Activated naive CD4-positive, alpha-beta T cell treated with Interleukin-2 at 50 U/mL for 16 hours (primary cell): ENCODE results near the gene PCDHGA3.
"Not testable (repeated sequence)": the region's sequence is repeated elsewhere in the genome, so short reads cannot be mapped to it uniquely, and the experiment has no call there.

Experiments used
- DNase-seq: peaks from one replicate; pipeline ENCODE4 v3.0.0-alpha.2; 2020

Gene PCDHGA3

DNA sequence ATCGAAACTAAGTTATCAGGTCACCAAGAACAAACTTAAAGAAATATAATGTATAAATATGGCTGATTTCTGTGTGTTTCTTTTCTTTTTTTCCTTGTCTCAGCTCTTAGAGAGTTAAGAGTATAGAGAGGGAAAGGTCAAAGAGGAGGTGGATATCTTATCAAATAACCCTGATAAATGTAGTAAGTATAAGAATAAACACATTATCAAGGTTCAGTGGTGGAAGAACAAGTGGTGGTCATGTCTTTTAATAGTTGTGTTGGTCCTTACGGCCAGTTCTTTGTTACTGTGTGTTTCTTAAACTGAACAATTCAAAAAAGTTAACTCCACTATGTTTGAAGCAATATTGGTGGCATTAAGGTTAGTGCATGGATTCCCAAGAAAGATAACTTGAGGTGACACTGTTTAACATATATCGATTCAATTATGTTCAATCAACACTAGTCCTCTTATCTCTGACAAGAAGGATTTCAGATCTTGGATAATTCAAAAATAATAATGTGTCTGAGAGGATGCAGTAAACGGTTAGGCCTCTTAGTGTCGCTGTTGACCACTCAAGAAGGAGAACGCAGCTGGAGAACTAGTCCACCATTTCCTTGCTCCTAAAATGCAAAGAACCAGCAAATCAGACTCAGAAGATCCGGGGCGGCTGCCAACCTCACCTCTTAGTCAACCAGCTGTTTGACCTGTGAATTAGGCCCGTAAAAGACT is at the start of gene PCDHGA3:
Gene PCDHGA3 (plus strand): TSS at position 588 of the 711 bp plus-strand sequence. CDS start 205 bp downstream, outside the sequence.
- DNase-seq = no peak

DNA sequence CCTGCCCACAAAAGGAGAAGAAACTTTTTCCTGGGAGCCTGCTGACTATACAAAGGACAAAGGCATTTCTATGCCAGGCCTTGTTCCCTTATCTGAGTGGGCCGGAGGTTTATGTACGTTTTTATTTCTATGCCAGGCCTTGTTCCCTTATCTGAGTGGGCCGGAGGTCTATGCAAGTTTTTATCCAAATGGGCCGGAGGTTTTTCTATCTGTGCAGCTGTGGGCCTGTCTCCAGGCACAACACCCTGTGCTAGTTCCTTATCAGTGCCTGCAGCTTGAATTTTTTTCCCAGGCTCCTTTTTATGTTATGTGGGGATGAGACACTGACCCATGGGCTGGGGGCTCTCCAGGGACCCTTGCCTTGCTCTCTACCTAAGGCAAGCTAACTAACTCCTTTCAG is 45.3 kb upstream of the PCDHGA3 start:
- DNase-seq = no peak

DNA sequence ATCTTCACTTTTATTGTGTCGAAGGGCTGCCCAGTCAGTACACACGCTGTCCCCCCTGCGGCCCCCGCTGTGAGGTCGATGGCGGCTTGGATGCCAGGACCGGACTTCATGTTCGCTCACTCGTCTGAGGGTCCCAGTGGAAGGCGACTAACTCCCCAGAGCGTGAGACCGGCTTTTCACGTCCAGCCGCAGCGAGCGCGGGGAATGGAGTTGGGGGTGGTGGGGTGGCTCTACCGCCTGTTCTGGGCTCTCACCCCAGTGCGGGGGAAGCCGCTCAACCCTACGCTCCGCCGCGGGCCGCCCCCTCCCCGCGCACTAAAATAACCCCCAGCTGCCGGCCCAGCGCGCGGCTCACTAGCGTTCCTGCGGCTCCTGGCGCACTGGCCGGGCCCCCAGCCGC is 39.9 kb upstream of the PCDHGA3 start, which contains the start of gene SLC25A2:
Gene SLC25A2 (minus strand): TSS at position 294 of the 400 bp plus-strand sequence. CDS start 184 bp downstream, at position 110.
- no peak for DNase-seq

DNA sequence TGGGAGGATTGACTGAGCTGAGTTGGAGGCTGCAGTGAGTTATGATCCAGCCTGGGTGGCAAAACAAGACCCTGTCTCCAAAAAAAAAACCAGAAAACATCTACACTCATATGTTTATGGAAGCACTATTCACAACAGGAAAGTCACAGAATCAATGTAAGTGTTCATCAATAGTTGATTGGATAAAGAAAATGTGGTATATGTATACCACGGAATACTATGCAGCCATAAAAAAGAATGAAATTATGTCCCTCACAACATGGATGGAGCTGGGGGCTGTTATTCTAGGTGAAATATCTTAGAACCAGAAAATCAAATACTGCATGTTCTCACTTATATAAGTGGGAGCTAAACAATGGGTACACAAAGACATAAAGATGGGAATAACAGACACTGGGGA is 37.0 kb upstream of the PCDHGA3 start:
- DNase-seq = no peak

DNA sequence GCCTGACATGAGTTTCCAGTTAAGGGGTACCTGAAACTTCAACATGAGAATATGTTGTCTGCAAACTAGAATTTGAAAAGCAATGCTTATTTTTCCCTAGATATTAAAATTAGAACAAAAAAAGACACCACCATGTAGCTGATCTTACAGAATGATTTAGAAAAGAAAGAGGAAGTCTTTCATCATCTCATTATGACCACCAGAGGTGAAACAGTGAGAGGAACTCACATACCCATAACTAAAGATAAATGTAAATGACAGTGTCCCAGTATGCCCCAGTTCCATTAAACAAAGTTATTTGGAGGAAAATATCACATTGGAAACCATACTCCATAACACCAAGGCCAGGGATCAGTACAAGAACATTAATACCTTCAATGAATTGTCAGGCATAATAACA is 29.9 kb upstream of the PCDHGA3 start:
- no peak for DNase-seq

DNA sequence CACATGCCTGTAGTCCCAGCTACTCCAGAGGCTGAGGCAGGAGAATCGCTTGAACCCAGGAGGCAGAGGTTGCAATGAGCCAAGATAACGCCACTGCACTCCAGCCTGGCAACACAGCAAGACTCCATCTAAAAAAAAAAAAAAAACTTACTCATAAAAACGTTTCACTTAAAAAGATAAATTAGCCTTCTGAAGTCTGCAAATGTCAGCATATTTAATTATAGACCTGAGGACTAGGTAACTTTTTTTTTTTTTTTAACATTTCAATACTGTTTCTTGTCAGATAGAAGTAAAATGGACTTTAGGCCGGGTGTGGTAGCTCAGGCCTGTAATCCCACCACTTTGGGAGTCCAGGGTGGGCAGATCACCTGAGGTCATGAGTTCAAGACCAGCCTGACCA is 26.7 kb upstream of the PCDHGA3 start:
- DNase-seq = not testable (repeated sequence)

DNA sequence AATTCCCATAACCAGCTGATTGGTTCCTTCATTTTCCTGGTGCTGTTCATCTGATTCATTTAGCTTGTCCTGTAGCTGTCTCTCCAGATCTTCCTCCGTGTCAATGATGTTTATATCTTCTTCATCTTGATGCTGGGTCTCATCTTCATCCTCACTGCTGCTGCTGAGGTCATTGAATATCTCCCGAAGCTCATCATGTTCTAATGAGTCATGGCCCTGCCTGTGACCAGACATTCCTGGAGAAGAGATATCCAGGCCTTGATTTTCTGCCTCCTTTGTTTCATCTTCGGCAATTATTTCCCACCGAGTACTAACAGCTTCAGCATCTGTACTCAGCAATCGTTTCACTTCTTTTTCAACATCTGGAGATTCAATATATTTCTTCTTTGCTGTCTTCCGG is 24.4 kb upstream of the PCDHGA3 start:
- no peak for DNase-seq

DNA sequence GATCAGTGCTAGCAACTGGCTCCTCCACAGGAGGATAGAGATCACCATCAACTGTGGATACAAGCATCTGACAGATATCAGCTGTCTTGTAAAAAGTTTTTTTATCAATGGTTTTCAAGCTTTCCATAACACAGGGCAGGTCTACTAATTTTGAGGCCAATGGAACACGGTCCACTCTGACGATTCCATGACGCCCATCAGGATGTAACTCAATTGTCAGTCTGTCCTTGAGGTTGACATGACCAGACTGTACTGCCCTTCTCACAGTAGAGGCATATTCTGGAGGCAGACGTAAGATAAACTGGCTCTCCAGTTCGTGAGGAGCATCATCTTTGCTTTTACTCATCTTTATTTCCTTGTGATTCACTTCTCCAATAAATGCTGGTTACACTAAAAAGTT is 23.9 kb upstream of the PCDHGA3 start:
- no peak for DNase-seq

DNA sequence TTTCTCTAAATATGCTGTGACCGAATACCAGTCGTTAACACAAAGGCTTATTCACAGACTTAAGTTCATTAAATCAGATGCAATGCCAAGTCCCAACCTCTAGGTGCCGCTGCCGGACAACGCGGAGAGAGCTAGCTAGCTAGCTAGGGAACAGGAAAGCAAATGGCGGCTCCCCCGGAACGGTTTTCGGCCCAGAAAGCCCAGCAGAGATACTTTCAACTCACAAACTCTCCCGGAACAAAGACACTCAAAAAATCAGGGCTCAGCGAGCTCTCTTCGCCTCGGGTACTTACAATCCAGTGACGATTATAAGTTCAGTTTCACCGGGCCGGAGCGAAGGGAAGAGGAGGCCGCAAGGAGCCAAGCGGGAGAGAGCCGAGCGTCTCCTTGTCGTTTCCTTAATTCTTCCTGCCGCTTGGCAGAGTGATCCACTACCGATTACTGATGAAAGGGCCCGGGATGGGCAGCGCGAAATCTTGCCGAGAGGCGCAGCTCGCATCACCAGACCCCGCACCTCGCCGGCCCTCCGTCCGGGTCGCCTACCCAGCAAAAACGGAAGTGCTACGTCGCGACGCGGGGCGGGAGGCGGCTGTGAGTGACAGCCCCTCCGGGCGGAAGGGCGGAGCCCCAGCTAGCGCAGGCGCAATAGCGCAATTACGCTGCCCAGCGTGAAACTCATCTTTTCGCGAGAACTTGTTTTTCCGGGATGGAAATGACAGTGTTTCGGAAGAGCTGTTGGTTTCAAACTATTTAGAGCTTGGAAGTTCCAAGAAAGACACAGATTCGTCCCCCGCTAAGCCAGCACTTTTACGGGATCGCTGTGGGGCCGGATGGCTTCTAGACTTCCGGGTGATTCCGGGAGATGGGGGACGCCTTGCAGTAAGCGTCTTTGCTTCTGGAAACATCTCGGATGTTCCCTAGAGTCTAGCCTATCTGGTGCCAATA is 23.1 kb upstream of the PCDHGA3 start, which contains the start of gene TAF7:
Gene TAF7 (minus strand): TSS at position 560 of the 945 bp plus-strand sequence. CDS start 740 bp downstream, outside the sequence.
- peak; percentile 93 for DNase-seq

DNA sequence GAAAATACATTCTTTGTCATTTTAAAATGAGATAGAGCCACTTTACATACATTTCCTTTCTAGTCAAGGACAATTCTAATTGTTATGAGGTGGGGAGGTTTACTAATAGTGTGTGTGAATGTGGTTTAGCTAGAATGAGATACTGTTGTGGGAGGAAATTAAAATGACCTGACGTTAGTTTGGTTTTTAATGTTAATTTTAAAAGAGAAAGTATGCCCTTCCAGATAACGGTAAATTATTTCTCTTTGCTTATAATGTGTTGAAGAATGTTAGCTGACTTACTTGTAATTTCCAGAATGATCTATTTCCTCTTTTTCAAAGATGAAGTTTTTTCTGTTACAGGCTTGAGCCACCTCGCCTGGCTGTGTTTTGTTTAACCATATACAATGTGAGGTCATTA is 21.4 kb upstream of the PCDHGA3 start:
- no peak for DNase-seq

DNA sequence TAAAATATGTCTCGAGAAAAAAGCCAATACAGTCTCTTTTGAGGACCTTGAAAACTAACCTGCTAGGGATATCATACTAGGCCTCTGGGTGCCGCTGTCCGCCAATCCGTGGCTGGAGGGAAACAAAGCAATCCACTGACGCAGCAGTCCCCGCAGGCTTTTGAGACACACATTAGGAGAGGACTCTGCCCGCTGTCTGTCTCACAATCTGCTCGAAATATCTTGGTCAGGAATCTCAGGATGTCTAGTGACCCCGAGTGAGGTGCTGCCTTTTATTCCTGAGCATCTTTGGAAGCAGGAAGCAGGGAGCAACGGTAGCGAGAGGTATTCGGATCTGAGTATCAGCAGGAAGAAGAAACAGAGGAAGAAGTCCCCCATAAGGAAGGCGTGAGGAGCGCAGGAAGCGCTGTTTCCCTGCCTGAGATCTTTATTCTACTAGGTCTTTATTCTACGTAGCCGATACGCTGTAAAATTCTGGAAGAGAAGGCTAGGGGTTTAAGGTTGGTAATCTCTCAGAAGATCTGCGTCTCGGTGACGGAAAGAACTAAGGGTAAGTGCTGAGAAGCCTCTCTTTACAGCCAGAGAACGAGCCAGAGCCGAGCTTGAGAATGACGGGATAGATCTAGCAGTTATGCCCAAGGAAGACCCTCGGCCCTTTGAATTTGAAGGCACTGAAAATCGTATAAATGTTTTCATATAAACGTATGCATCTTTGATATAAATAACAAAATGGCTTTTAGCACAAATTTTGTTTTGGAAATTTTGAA is 17.4 kb upstream of the PCDHGA3 start:
- DNase-seq = peak; percentile 77

DNA sequence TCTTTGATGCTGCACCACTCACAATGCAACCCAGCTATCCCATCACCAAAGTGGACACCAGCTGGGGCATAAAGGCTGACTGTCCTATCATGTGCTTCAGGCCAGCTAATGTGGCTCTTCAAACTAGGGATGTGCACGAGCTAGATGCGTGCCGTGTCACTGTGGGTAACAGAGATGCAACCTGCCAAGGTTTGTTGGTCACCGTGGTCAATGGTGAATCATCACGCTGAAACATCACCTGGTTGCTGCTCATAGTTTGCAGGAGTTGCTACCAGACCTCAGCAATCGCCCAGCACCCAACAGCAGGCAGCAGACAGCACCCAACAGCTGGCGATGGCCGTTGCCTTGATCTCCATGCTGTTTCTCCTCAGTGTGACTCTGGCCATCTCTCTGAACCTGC is 15.4 kb upstream of the PCDHGA3 start:
- DNase-seq = no peak

DNA sequence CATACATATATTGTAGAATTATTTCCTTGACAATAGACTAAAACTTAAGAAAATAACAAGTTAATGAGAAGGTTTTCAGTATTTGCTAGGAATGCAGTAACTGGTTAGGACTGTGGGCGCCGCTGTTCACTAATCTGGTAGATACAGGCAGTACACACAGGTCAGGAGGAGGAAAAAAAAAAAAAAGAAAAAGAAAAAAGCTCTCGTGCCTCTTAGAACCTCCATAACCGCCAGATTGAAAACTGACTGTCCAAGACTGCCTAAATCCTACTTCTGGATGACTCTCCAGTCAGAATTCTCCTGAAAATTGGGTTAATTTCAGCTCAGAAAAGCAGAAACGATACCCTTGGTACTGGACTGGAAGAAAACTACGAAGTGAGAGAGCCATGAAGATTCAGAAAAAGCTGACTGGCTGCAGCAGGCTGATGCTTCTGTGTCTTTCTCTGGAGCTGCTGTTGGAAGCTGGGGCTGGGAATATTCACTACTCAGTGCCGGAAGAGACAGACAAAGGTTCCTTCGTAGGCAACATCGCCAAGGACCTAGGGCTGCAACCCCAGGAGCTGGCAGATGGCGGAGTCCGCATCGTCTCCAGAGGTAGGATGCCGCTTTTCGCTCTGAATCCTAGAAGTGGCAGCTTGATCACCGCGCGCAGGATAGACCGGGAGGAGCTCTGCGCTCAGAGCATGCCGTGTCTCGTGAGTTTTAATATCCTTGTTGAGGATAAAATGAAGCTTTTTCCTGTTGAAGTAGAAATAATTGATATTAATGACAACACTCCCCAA is 13.1 kb upstream of the PCDHGA3 start, which contains the start of gene PCDHGA1:
Gene PCDHGA1 (plus strand): TSS at position 216 of the 782 bp plus-strand sequence.
- DNase-seq = peak; percentile 37

DNA sequence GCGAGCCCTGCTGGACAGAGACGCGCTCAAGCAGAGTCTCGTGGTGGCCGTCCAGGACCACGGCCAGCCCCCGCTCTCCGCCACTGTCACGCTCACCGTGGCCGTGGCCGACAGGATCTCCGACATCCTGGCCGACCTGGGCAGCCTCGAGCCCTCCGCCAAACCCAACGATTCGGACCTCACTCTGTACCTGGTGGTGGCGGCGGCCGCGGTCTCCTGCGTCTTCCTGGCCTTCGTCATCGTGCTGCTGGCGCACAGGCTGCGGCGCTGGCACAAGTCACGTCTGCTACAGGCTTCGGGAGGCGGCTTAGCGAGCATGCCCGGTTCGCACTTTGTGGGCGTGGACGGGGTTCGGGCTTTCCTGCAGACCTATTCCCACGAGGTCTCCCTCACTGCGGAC is 11.1 kb upstream of the PCDHGA3 start:
- not testable (repeated sequence) for DNase-seq

DNA sequence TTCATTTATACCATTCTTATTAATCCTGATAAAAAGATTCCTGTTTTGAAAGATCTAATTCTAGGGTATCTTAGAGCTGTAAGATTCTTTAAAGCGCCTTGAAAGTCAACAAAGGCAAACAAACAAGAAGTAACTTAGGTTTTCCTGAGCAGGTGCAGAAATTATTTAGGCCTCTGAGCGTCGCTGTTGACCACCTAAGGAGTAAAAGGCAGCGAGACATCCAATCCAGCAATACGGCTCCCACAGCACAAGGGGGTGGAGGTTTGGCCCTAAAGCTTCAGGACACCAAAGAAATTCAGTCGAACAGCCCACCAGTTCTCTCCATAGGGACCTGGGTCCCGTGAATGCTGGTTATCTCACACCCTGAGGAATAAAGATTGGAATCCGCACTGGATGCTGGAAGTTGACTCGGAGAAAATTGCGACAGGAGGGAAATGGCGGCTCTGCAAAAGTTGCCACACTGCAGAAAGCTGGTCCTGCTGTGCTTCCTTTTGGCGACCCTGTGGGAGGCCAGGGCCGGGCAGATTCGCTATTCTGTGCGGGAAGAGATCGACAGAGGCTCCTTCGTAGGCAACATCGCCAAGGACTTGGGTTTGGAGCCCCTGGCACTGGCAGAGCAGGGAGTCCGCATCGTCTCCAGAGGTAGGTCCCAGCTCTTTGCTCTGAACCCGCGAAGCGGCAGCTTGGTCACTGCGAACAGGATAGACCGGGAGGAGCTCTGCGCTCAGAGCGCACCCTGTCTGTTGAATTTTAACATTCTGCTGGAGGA is 4.9 kb upstream of the PCDHGA3 start, which contains the start of gene PCDHGA2:
Gene PCDHGA2 (plus strand): TSS at position 223 of the 769 bp plus-strand sequence.
- DNase-seq = no peak

DNA sequence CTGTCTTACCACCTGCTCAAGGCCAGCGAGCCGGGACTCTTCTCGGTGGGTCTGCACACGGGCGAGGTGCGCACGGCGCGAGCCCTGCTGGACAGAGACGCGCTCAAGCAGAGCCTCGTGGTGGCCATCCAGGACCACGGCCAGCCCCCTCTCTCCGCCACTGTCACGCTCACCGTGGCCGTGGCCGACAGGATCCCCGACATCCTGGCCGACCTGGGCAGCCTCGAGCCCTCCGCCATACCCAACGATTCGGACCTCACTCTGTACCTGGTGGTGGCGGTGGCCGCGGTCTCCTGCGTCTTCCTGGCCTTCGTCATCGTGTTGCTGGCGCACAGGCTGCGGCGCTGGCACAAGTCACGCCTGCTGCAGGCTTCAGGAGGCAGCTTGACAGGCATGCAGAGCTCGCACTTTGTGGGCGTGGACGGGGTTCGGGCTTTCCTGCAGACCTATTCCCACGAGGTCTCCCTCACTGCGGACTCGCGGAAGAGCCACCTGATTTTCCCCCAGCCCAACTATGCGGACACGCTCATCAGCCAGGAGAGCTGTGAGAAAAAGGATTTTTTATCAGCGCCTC is 2.8 kb upstream of the PCDHGA3 start:
- DNase-seq = not testable (repeated sequence)

DNA sequence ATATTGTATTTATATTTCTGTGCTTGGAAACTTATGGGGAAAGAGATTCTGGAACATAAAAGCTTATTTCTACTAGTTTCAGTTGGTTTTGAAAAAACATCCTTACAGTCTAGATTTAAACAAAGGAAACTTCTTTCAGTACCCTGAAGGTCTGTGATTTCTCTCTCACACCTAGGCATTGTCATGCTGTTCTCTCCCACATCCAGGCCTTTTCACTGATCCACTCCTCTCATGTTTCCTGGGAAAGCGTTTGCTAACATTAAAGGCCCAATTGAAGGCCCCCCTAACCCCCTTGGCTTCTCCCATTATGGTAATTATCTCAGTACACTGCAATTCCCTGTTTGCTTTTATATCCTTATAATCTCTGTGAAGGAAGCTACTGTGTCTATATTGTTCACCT is 856 bp upstream of the PCDHGA3 start:
- no peak for DNase-seq

DNA sequence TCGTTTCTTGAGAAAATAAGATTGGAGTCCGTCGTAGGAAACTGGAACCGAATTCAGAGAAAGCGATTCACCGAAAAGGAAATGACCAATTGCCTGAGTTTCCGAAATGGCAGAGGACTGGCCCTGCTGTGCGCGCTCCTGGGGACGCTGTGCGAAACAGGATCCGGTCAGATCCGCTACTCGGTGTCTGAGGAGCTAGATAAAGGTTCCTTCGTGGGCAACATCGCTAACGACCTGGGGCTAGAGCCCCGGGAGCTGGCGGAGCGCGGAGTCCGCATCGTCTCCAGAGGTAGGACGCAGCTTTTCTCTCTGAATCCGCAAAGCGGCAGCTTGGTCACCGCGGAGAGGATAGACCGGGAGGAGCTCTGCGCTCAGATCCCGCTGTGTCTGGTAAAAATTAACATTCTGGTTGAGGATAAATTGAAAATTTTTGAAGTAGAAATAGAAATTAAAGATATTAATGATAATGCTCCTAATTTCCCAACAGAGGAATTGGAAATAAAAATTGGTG is 379 bp downstream of the PCDHGA3 start:
- no peak for DNase-seq

DNA sequence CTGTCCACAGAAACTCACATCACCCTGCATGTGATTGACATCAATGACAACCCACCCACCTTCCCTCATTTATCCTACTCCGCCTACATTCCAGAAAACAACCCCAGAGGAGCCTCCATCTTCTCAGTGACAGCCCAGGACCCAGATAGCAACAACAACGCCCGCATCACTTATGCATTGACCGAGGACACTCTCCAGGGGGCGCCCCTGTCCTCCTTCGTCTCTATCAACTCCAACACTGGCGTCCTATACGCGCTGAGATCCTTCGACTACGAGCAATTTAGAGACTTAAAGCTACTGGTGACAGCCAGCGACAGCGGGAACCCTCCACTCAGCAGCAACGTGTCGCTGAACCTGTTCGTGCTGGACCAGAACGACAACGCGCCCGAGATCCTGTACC is 1.7 kb downstream of the PCDHGA3 start:
- no peak for DNase-seq

DNA sequence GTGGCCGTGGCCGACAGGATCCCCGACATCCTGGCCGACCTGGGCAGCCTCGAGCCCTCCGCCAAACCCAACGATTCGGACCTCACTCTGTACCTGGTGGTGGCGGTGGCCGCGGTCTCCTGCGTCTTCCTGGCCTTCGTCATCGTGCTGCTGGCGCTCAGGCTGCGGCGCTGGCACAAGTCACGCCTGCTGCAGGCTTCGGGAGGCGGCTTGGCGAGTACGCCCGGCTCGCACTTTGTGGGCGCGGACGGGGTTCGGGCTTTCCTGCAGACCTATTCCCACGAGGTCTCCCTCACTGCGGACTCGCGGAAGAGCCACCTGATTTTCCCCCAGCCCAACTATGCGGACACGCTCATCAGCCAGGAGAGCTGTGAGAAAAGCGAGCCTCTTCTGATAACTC is 2.4 kb downstream of the PCDHGA3 start:
- DNase-seq = not testable (repeated sequence)
